Upper lobe of left lung (tissue), 4 donors: ENCODE data around the gene THRAP3.

Experiments used
- CTCF ChIP-seq, 6 experiments: fragments of 450-650 bp in 4 of 6; fragments of 200-600 bp in 2 of 6; sonication (generic) in 2 of 6; IDR thresholded peaks; one replicate each; pipeline ENCODE4 v1.5.1; 2016 to 2019; ENCODE audit warnings: antibody characterized with exemption in 6 of 6
- EP300 ChIP-seq, 4 donors: sonication (generic); formaldehyde crosslinking; IDR thresholded peaks; one replicate each; pipeline ENCODE4 v1.5.1; 2017; ENCODE audit warnings: antibody characterized with exemption in 4 of 4, control low read depth in 2 of 4

DNA sequence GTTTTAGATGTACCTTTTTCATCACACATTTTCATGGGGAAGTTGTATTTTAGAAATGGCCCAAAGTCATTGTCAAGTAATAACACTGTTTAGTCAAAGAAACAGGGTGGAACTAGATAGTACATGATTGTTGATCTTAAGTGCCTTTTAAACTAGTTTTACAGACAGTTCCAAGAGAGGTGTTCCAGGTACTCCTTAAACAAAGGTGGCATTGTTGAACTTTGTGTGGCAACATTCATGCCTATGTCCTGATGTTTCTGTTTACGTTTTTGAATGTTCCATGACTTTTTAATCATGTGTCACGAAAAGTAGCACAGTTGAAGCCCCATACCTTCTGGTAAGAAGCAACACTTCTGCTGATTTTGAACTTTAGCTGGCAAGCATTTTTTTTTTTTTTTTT lies 72.8 kb downstream of the THRAP3 start:
- TF ChIP-seq CTCF (IDR thresholded peaks at IDR 0.05): no peak
- TF ChIP-seq EP300 (IDR thresholded peaks at IDR 0.05): no peak
